HG02870 (cell line): ENCODE results near the gene GATA6.

Source experiments
- ATAC-seq: cut with Tn5 transposase; IDR thresholded peaks from one replicate; pipeline ENCODE4 v1.9.1; 2021; ENCODE audit warnings: mild to moderate bottlenecking, moderate library complexity; ENCODE audit not compliant: unreplicated experiment

GATA6 gene

GRCh38 chr18:22166069-22166950, 3.1 kb upstream of the GATA6 start:
- ATAC-seq: no peak

- ATAC-seq: no peak
Measured at GRCh38 chr18:22167091-22167470, 2.3 kb upstream of the GATA6 start.

GRCh38 chr18:22167471-22168241, 1.7 kb upstream of the GATA6 start:
- no peak for ATAC-seq

GRCh38 chr18:22168360-22168921, 948 bp upstream of the GATA6 start:
- no peak for ATAC-seq

GRCh38 chr18:22169889-22170420, 566 bp downstream of the GATA6 start:
- no peak for ATAC-seq

GRCh38 chr18:22170421-22171257, 1.2 kb downstream of the GATA6 start:
- ATAC-seq: no peak

- no peak for ATAC-seq
Measured at GRCh38 chr18:22171258-22172119, 2.1 kb downstream of the GATA6 start.

- ATAC-seq: no peak
Measured at GRCh38 chr18:22172120-22172582, 2.8 kb downstream of the GATA6 start.

- no peak for ATAC-seq
Measured at GRCh38 chr18:22172594-22173049, 3.2 kb downstream of the GATA6 start.

GRCh38 chr18:22173221-22173927, 4.0 kb downstream of the GATA6 start:
- no peak for ATAC-seq

GRCh38 chr18:22173928-22174301, 4.5 kb downstream of the GATA6 start:
- ATAC-seq: no peak

- ATAC-seq: no peak
Measured at GRCh38 chr18:22174341-22175145, 5.2 kb downstream of the GATA6 start.

- ATAC-seq: no peak
Measured at GRCh38 chr18:22175346-22175745, 6.0 kb downstream of the GATA6 start.

- no peak for ATAC-seq
Measured at GRCh38 chr18:22176420-22177326, 7.3 kb downstream of the GATA6 start.

- no peak for ATAC-seq
Measured at GRCh38 chr18:22177327-22177871, 8.0 kb downstream of the GATA6 start.

GRCh38 chr18:22179174-22179573, 9.8 kb downstream of the GATA6 start:
- no peak for ATAC-seq

- ATAC-seq: no peak
Measured at GRCh38 chr18:22179631-22180030, 10.2 kb downstream of the GATA6 start.
